DOHH2 (cell line): ENCODE measurements around the gene NT5DC3.

Source experiments
- H3F3A ChIP-seq: fragments of 200-600 bp; sonication (generic), shearing (Covaris generic); 2 replicates; pipeline ENCODE4 v1.6.0; 2016; ENCODE audit warnings: antibody characterized with exemption, mild to moderate bottlenecking; ENCODE audit not compliant: control insufficient read depth, insufficient read depth
- H3K27ac ChIP-seq: fragments of 200-600 bp; sonication (generic); 2 replicates; pipeline ENCODE4 v1.5.1; 2014; ENCODE audit warnings: low read depth, mild to moderate bottlenecking, low read length, moderate library complexity
- H3K27me3 ChIP-seq: fragments of 200-600 bp; sonication (generic); 2 replicates; pipeline ENCODE4 v1.6.1; 2014; ENCODE audit warnings: mild to moderate bottlenecking, low read length, mixed read lengths; ENCODE audit not compliant: control insufficient read depth
- H3K36me3 ChIP-seq: fragments of 200-600 bp; sonication (generic); 2 replicates; pipeline ENCODE4 v1.6.1; 2014; ENCODE audit warnings: mild to moderate bottlenecking, low read length, moderate library complexity, mixed read lengths; ENCODE audit not compliant: control insufficient read depth
- H3K4me1 ChIP-seq: fragments of 200-600 bp; sonication (generic); 2 replicates; pipeline ENCODE4 v1.6.1; 2014; ENCODE audit warnings: mild to moderate bottlenecking, low read length, mixed read lengths; ENCODE audit not compliant: control insufficient read depth
- H3K4me2 ChIP-seq: fragments of 200-600 bp; sonication (generic); 2 replicates; pipeline ENCODE4 v1.6.0; 2014; ENCODE audit warnings: mild to moderate bottlenecking, low read length, moderate library complexity
- H3K4me3 ChIP-seq: fragments of 200-600 bp; sonication (generic); 2 replicates; pipeline ENCODE4 v1.5.1; 2014; ENCODE audit warnings: mild to moderate bottlenecking, low read length, mixed read lengths
- H3K79me2 ChIP-seq: fragments of 200-600 bp; sonication (generic); 2 replicates; pipeline ENCODE4 v1.6.1; 2014; ENCODE audit warnings: mild to moderate bottlenecking, low read length, mixed read lengths; ENCODE audit not compliant: control insufficient read depth
- H3K9me2 ChIP-seq: fragments of 200-600 bp; sonication (generic); replicated peaks from 2 replicates; pipeline ENCODE4 v1.6.1; 2014; ENCODE audit warnings: mild to moderate bottlenecking, low read length, mixed read lengths; ENCODE audit not compliant: control insufficient read depth
- H3K9me3 ChIP-seq: fragments of 200-600 bp; sonication (generic); 2 replicates; pipeline ENCODE4 v1.6.1; 2014; ENCODE audit warnings: antibody characterized with exemption, low read length, mixed read lengths; ENCODE audit not compliant: control insufficient read depth, insufficient read depth
- H4K20me1 ChIP-seq: fragments of 200-600 bp; sonication (generic); 2 replicates; pipeline ENCODE4 v1.6.0; 2014; ENCODE audit warnings: low read depth, mild to moderate bottlenecking, antibody characterized with exemption, low read length, moderate library complexity; ENCODE audit not compliant: control insufficient read depth, insufficient read depth
- EZH2phosphoT487 ChIP-seq: fragments of 200-600 bp; sonication (generic); IDR thresholded peaks from 2 replicates; pipeline ENCODE4 v1.6.1; 2017; ENCODE audit warnings: borderline replicate concordance, mild to moderate bottlenecking, antibody characterized with exemption, low read length, moderate library complexity, mixed read lengths
- TF ChIP-seq, protein P1 (sequence below): fragments of 200-600 bp; sonication (generic); IDR thresholded peaks from one replicate; pipeline ENCODE4 v1.5.1; 2014; ENCODE audit warnings: antibody characterized with exemption, mild to moderate bottlenecking, low read depth, low read length; ENCODE audit not compliant: poor library complexity, severe bottlenecking

Gene NT5DC3

GRCh38 chr12:103857164-103857563 is 16.1 kb upstream of the NT5DC3 start:
- H3K4me3 ChIP-seq: no peak overlapping the region
- no peaks in the 10 kb centered on the region for H3F3A ChIP-seq
- H4K20me1 ChIP-seq: no peaks in the 10 kb centered on the region
- H3K9me3 ChIP-seq: no peaks in the 10 kb centered on the region
- no peaks in the 10 kb centered on the region for H3K79me2 ChIP-seq
- no peak overlapping the region for H3K4me2 ChIP-seq
- H3K27me3 ChIP-seq: peaks cover 7% of the 10 kb centered on the region; the same call in 1 of the 2 replicates
- no peak for TF ChIP-seq EZH2phosphoT487
- TF ChIP-seq, protein P1, sequence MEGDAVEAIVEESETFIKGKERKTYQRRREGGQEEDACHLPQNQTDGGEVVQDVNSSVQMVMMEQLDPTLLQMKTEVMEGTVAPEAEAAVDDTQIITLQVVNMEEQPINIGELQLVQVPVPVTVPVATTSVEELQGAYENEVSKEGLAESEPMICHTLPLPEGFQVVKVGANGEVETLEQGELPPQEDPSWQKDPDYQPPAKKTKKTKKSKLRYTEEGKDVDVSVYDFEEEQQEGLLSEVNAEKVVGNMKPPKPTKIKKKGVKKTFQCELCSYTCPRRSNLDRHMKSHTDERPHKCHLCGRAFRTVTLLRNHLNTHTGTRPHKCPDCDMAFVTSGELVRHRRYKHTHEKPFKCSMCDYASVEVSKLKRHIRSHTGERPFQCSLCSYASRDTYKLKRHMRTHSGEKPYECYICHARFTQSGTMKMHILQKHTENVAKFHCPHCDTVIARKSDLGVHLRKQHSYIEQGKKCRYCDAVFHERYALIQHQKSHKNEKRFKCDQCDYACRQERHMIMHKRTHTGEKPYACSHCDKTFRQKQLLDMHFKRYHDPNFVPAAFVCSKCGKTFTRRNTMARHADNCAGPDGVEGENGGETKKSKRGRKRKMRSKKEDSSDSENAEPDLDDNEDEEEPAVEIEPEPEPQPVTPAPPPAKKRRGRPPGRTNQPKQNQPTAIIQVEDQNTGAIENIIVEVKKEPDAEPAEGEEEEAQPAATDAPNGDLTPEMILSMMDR: no peak
- no peak overlapping the region for H3K27ac ChIP-seq
- no peaks in the 10 kb centered on the region for H3K4me1 ChIP-seq
- H3K36me3 ChIP-seq: no peaks in the 10 kb centered on the region
- no peaks in the 10 kb centered on the region for H3K9me2 ChIP-seq

- Histone ChIP-seq H3K79me2 (no peaks in the 10 kb centered on the region), H3F3A (no peaks in the 10 kb centered on the region), H3K27ac (no peak overlapping the region), H3K9me2 (no peaks in the 10 kb centered on the region), H3K36me3 (no peaks in the 10 kb centered on the region), H3K4me2 (no peak overlapping the region), H3K4me1 (no peaks in the 10 kb centered on the region), H4K20me1 (no peaks in the 10 kb centered on the region), H3K4me3 (no peak overlapping the region), H3K9me3 (no peaks in the 10 kb centered on the region), H3K27me3 (peaks cover 7% of the 10 kb centered on the region; the same call in 1 of the 2 replicates)
- TF ChIP-seq EZH2phosphoT487: no peak
- TF ChIP-seq, protein P1: no peak
Observed at GRCh38 chr12:103855896-103856657, 15.0 kb upstream of the NT5DC3 start.

- Histone ChIP-seq H3K4me1 (no peaks in the 10 kb centered on the region), H3K36me3 (no peaks in the 10 kb centered on the region), H3K27me3 (peaks cover 12% of the 10 kb centered on the region; the same call in 1 of the 2 replicates), H3F3A (no peaks in the 10 kb centered on the region), H4K20me1 (no peaks in the 10 kb centered on the region), H3K4me3 (no peak overlapping the region), H3K4me2 (no peak overlapping the region), H3K27ac (no peak overlapping the region), H3K9me3 (no peaks in the 10 kb centered on the region), H3K9me2 (no peaks in the 10 kb centered on the region), H3K79me2 (no peaks in the 10 kb centered on the region)
- TF ChIP-seq, protein P1: no peak
- TF ChIP-seq EZH2phosphoT487: no peak
Observed at GRCh38 chr12:103855036-103855712, 14.1 kb upstream of the NT5DC3 start.
